ENCODE measurements around the gene CD96.

Gene CD96

GRCh38 chr3:111592936-111593335 is 50.9 kb downstream of the CD96 start:
- DNase-seq (ENCODE audit: low spot score) = no peak

GRCh38 chr3:111593666-111594065 is 51.7 kb downstream of the CD96 start:
- DNase-seq (ENCODE audit: low spot score) = no peak

GRCh38 chr3:111594205-111594604 is 52.2 kb downstream of the CD96 start:
- no peak for DNase-seq (ENCODE audit: low spot score)

GRCh38 chr3:111594781-111595180 is 52.8 kb downstream of the CD96 start:
- no peak for DNase-seq (ENCODE audit: low spot score)

- DNase-seq (ENCODE audit: low spot score) = no peak
These were observed 53.2 kb downstream of the CD96 start, which contains the start of gene ZBED2 for GRCh38 chr3:111595232-111595631. TSS of gene ZBED2 (minus strand) at chr3:111595346. CDS start at chr3:111594201, 1,145 bp downstream.

GRCh38 chr3:111596328-111596727 is 54.3 kb downstream of the CD96 start:
- no peak for DNase-seq (ENCODE audit: low spot score)

GRCh38 chr3:111598139-111598538 is 56.1 kb downstream of the CD96 start:
- no peak for DNase-seq (ENCODE audit: low spot score)

- no peak for DNase-seq (ENCODE audit: low spot score)
These were observed 56.6 kb downstream of the CD96 start for GRCh38 chr3:111598552-111598951.

- no peak for DNase-seq (ENCODE audit: low spot score)
These were observed 59.8 kb downstream of the CD96 start for GRCh38 chr3:111601810-111602209.

- DNase-seq (ENCODE audit: low spot score) = no peak
These were observed 61.7 kb downstream of the CD96 start for GRCh38 chr3:111603679-111604078.

GRCh38 chr3:111604119-111604518 is 62.1 kb downstream of the CD96 start:
- DNase-seq (ENCODE audit: low spot score) = no peak

- DNase-seq (ENCODE audit: low spot score) = no peak
These were observed 63.0 kb downstream of the CD96 start for GRCh38 chr3:111605018-111605417.

- DNase-seq (ENCODE audit: low spot score) = no peak
These were observed 63.5 kb downstream of the CD96 start for GRCh38 chr3:111605493-111605892.

GRCh38 chr3:111607240-111607920 is 65.4 kb downstream of the CD96 start:
- no peak for DNase-seq (ENCODE audit: low spot score)

- DNase-seq (ENCODE audit: low spot score) = no peak
These were observed 66.4 kb downstream of the CD96 start for GRCh38 chr3:111608383-111608782.

- no peak for DNase-seq (ENCODE audit: low spot score)
These were observed 67.7 kb downstream of the CD96 start for GRCh38 chr3:111609700-111610099.

GRCh38 chr3:111610189-111610588 is 68.2 kb downstream of the CD96 start:
- DNase-seq (ENCODE audit: low spot score) = no peak

- no peak for DNase-seq (ENCODE audit: low spot score)
These were observed 68.6 kb downstream of the CD96 start for GRCh38 chr3:111610612-111611054.

- DNase-seq (ENCODE audit: low spot score) = no peak
These were observed 71.3 kb downstream of the CD96 start for GRCh38 chr3:111613294-111613693.

- no peak for DNase-seq (ENCODE audit: low spot score)
These were observed 73.9 kb downstream of the CD96 start for GRCh38 chr3:111615880-111616279.

- DNase-seq (ENCODE audit: low spot score) = no peak
These were observed 74.6 kb downstream of the CD96 start for GRCh38 chr3:111616417-111617105.

- DNase-seq (ENCODE audit: low spot score) = no peak
These were observed 75.4 kb downstream of the CD96 start for GRCh38 chr3:111617406-111617805.

GRCh38 chr3:111617912-111618601 is 76.1 kb downstream of the CD96 start:
- DNase-seq (ENCODE audit: low spot score) = no peak

All from SK-N-DZ (cell line).